ENCODE measurements around the gene TRPC4AP.

DNA sequence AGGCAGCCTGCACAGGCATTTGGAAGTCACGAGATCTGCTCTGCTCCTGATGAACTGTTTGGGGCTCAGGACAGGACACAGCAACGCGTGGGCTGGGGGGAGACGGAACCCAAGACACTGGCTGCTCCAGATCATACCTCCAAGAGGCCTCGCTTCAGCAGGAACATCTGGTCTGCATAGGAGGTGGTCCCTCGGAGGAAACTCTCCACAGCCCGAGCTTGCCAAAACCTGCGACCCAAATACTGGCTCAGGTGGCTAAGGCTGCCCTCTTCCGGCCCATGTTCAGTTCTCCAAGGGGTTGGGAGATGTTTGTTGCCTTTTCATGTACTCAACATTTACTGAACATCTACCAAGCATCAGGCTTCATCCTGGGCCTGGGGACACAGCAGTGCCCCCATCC is 85.2 kb downstream of the TRPC4AP start:
- TF ChIP-seq, protein P1, sequence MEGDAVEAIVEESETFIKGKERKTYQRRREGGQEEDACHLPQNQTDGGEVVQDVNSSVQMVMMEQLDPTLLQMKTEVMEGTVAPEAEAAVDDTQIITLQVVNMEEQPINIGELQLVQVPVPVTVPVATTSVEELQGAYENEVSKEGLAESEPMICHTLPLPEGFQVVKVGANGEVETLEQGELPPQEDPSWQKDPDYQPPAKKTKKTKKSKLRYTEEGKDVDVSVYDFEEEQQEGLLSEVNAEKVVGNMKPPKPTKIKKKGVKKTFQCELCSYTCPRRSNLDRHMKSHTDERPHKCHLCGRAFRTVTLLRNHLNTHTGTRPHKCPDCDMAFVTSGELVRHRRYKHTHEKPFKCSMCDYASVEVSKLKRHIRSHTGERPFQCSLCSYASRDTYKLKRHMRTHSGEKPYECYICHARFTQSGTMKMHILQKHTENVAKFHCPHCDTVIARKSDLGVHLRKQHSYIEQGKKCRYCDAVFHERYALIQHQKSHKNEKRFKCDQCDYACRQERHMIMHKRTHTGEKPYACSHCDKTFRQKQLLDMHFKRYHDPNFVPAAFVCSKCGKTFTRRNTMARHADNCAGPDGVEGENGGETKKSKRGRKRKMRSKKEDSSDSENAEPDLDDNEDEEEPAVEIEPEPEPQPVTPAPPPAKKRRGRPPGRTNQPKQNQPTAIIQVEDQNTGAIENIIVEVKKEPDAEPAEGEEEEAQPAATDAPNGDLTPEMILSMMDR (IDR thresholded peaks at IDR 0.05): no peak
- no peak for TF ChIP-seq POLR2A (IDR thresholded peaks at IDR 0.05)
